ENCODE data around the gene ZNF850.

The ZNF850 gene

GRCh38 chr19:36707134-36707533, 65.5 kb downstream of the ZNF850 start:
- no peak for DNase-seq (ENCODE audit: low read depth in 2 of 2, low spot score in 1 of 2)

- DNase-seq (ENCODE audit: low read depth in 2 of 2, low spot score in 1 of 2): no peak
These were observed 84.5 kb downstream of the ZNF850 start for GRCh38 chr19:36688058-36688457.

- peak; percentile 97 to 98 for DNase-seq (ENCODE audit: low read depth in 2 of 2, low spot score in 1 of 2)
These were observed 85.2 kb downstream of the ZNF850 start, which contains the start of gene ZNF567 for GRCh38 chr19:36687214-36688056. ZNF567 (plus strand) TSS chr19:36687612; CDS start chr19:36694868, 7,256 bp downstream.

- DNase-seq (ENCODE audit: low read depth in 2 of 2, low spot score in 1 of 2): no peak
These were observed 86.0 kb downstream of the ZNF850 start for GRCh38 chr19:36686365-36687213.

- DNase-seq (ENCODE audit: low read depth in 2 of 2, low spot score in 1 of 2): no peak
These were observed 86.8 kb downstream of the ZNF850 start for GRCh38 chr19:36685835-36686234.

GRCh38 chr19:36679455-36679854, 93.2 kb downstream of the ZNF850 start:
- no peak for DNase-seq (ENCODE audit: low read depth in 2 of 2, low spot score in 1 of 2)

GRCh38 chr19:36674201-36674600, 98.4 kb downstream of the ZNF850 start:
- no peak for DNase-seq (ENCODE audit: low read depth in 2 of 2, low spot score in 1 of 2)

GRCh38 chr19:36672368-36672767, 100.2 kb downstream of the ZNF850 start:
- no peak for DNase-seq (ENCODE audit: low read depth in 2 of 2, low spot score in 1 of 2)

GRCh38 chr19:36668646-36669045, 104.0 kb downstream of the ZNF850 start:
- DNase-seq (ENCODE audit: low read depth in 2 of 2, low spot score in 1 of 2): no peak

GRCh38 chr19:36665832-36666231, 106.8 kb downstream of the ZNF850 start:
- DNase-seq (ENCODE audit: low read depth in 2 of 2, low spot score in 1 of 2): no peak
